ENCODE measurements around the gene SUN3.

SUN3 gene

DNA sequence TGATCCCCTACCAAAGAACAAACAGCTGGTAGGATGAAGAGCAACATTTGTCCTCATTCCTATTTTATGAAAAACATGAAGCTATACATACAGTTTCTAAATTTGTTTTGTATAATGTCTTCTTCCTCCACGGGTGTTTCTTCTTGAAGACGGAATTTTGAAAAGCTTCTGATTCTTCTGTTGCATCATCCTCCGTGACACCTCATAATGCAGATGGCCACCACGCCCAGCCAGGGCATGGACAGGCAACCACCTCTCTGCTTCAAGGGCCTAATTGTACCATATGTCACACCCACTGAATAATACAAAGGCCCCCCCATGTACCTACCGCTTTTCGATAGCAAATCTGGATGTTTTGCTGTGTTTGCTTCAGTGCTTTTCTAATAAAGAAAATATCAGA, at the start of gene SUN3:
Gene SUN3 (minus strand): TSS at position 170 of the 400 bp plus-strand sequence. CDS start 169 bp downstream, at position 1.
- no peak within 1 kb of the TSS for H3K27ac Mint-ChIP-seq (ENCODE audit: low read depth)
- no peak within 1 kb of the TSS for H3K4me3 Mint-ChIP-seq
- ATAC-seq (replicated peaks; ENCODE audit: extremely low read depth, poor library complexity, severe bottlenecking): no peak
- no peak for DNase-seq (ENCODE audit: low spot score in 2 of 2)
- peaks cover 30% of the 10 kb centered on the region for H3K27me3 Mint-ChIP-seq
- no peaks in the 10 kb centered on the region for H3K4me1 Mint-ChIP-seq
- no peaks in the 10 kb centered on the region for H3K9me3 Mint-ChIP-seq
- H3K36me3 Mint-ChIP-seq (ENCODE audit: insufficient read depth): no peaks in the 10 kb centered on the region

DNA sequence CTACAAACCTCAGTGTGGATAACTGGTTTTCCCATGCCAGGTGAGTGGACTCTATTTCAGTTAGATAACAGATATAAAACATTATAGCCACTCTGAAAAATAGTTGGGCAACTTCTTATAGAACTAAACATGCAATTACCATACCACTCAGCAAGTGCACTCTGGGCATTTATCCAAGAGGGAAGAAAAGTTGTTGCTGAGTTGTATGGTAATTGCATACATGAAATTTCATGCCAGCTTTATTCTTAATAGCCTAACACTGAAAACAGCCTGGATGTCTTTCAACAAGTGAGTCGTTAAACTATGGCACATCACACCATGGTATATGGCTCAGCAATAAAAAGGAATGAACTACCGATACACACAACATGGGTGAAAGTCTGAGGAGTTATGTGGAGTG, 49.6 kb upstream of the SUN3 start:
- Mint-ChIP-seq H3K4me3 (no peak overlapping the region), H3K36me3 (ENCODE audit: insufficient read depth) (peaks cover 2% of the 10 kb centered on the region), H3K4me1 (peaks cover 8% of the 10 kb centered on the region), H3K9me3 (no peaks in the 10 kb centered on the region), H3K27ac (ENCODE audit: low read depth) (no peak overlapping the region), H3K27me3 (no peaks in the 10 kb centered on the region)
- DNase-seq (ENCODE audit: low spot score in 2 of 2) (no peak), ATAC-seq (replicated peaks; ENCODE audit: extremely low read depth, poor library complexity, severe bottlenecking) (no peak)

DNA sequence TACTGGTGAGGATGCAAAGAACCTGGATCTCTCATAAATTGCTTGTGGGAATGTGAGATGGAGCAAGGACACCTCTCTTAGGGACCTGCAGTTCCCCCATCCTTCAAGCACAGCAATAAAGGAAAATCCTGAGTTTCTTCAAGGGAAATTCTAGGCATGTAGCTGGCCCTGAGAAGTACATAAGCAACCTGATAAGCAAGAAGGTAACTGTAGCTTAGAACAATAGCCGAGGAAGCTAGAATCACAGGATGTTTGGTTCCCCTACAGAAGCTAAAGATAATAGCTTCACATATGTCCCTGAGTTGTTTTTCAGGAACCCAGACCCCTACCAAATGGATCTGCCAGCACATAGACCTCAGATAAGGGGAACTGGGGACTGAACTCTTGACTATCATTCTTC, 48.5 kb upstream of the SUN3 start:
- DNase-seq (ENCODE audit: low spot score in 2 of 2): no peak
- Mint-ChIP-seq H3K4me3 (no peak overlapping the region), H3K27ac (ENCODE audit: low read depth) (no peak overlapping the region), H3K9me3 (no peaks in the 10 kb centered on the region), H3K4me1 (no peaks in the 10 kb centered on the region), H3K27me3 (no peaks in the 10 kb centered on the region), H3K36me3 (ENCODE audit: insufficient read depth) (no peaks in the 10 kb centered on the region)
- ATAC-seq (replicated peaks; ENCODE audit: extremely low read depth, poor library complexity, severe bottlenecking): no peak

DNA sequence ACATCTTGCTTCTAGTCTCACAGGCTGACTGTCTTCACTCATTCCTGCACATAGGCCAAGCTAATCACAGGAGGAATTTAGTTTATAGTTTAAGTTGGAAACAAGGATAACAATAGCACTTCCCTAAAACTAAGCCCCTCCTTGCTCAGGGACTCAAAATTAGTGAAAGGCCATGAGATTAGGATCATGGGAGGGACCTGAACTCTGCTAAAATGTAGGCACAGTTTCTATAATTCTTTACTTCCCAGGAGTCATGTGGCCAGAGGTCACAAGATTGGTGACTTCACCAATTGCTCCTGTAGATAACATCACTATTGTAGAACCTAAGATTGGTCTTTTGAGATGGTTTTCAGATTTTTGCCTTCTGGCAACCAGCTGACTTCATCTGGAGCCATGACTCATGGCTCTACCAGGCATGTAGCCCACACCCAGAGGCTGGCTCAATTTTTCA, 45.3 kb upstream of the SUN3 start:
- DNase-seq (ENCODE audit: low spot score in 2 of 2) (no peak), ATAC-seq (replicated peaks; ENCODE audit: extremely low read depth, poor library complexity, severe bottlenecking) (no peak)
- Mint-ChIP-seq H3K36me3 (ENCODE audit: insufficient read depth) (no peaks in the 10 kb centered on the region), H3K4me3 (no peak overlapping the region), H3K9me3 (peaks cover 10% of the 10 kb centered on the region), H3K27ac (ENCODE audit: low read depth) (no peak overlapping the region), H3K27me3 (no peaks in the 10 kb centered on the region), H3K4me1 (no peaks in the 10 kb centered on the region)

DNA sequence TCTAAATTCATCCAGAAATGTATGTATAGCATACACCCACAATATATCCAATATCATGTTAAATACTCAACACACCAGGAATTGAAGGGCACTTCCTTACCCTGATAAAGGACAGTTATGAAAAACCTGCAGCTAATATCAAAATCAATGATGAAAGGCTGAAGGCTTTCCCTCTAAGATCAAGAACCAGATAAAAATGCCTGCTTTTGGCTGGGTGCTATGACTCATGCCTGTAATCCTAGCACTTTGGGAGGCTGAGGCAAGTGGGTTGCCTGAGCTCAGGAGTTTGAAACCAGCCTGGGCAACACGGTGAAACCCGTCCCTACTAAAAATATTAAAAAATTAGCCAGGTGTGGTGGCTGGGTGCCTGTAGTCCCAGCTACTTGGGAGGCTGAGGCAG, 38.6 kb upstream of the SUN3 start:
- no peak for ATAC-seq (replicated peaks; ENCODE audit: extremely low read depth, poor library complexity, severe bottlenecking)
- no peak for DNase-seq (ENCODE audit: low spot score in 2 of 2)
- Mint-ChIP-seq H3K4me1 (no peaks in the 10 kb centered on the region), H3K27ac (ENCODE audit: low read depth) (no peak overlapping the region), H3K27me3 (no peaks in the 10 kb centered on the region), H3K36me3 (ENCODE audit: insufficient read depth) (no peaks in the 10 kb centered on the region), H3K9me3 (peaks cover 10% of the 10 kb centered on the region), H3K4me3 (no peak overlapping the region)

GRCh38 chr7:48063985-48064384, 35.1 kb upstream of the SUN3 start:
- no peak for DNase-seq (ENCODE audit: low spot score in 2 of 2)
- Mint-ChIP-seq H3K4me3 (no peak overlapping the region), H3K9me3 (no peaks in the 10 kb centered on the region), H3K36me3 (ENCODE audit: insufficient read depth) (no peaks in the 10 kb centered on the region), H3K4me1 (no peaks in the 10 kb centered on the region), H3K27ac (ENCODE audit: low read depth) (no peak overlapping the region), H3K27me3 (peaks cover 9% of the 10 kb centered on the region)
- no peak for ATAC-seq (replicated peaks; ENCODE audit: extremely low read depth, poor library complexity, severe bottlenecking)

DNA sequence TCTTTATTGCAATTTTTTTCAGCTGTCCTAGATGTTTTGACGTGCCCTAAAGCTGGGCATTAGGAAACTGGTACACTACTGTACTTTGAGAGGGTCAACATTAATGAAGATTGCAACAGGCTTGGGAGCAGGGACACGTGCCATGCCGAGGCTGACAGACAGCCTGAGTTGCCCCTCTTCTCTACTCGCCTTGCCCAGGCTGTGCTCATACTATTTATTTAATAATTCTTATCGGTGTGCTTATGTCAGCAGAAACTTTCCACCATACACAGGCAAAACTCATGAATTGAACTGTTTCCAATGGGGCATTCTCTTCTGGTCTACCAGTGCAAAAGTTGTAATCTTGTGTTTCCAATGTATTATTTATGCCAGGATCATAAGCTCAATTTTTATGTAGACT, 30.8 kb upstream of the SUN3 start:
- DNase-seq (ENCODE audit: low spot score in 2 of 2): no peak
- no peaks in the 10 kb centered on the region for H3K9me3 Mint-ChIP-seq
- no peak overlapping the region for H3K4me3 Mint-ChIP-seq
- no peak overlapping the region for H3K27ac Mint-ChIP-seq (ENCODE audit: low read depth)
- H3K36me3 Mint-ChIP-seq (ENCODE audit: insufficient read depth): no peaks in the 10 kb centered on the region
- peaks cover 9% of the 10 kb centered on the region for H3K27me3 Mint-ChIP-seq
- no peaks in the 10 kb centered on the region for H3K4me1 Mint-ChIP-seq
- ATAC-seq (replicated peaks; ENCODE audit: extremely low read depth, poor library complexity, severe bottlenecking): no peak

GRCh38 chr7:48058990-48059389, 30.1 kb upstream of the SUN3 start:
- H3K27me3 Mint-ChIP-seq: peaks cover 9% of the 10 kb centered on the region
- DNase-seq (ENCODE audit: low spot score in 2 of 2): no peak
- H3K9me3 Mint-ChIP-seq: no peaks in the 10 kb centered on the region
- H3K27ac Mint-ChIP-seq (ENCODE audit: low read depth): no peak overlapping the region
- no peak overlapping the region for H3K4me3 Mint-ChIP-seq
- H3K4me1 Mint-ChIP-seq: no peaks in the 10 kb centered on the region
- no peak for ATAC-seq (replicated peaks; ENCODE audit: extremely low read depth, poor library complexity, severe bottlenecking)
- peaks cover 3% of the 10 kb centered on the region for H3K36me3 Mint-ChIP-seq (ENCODE audit: insufficient read depth)

DNA sequence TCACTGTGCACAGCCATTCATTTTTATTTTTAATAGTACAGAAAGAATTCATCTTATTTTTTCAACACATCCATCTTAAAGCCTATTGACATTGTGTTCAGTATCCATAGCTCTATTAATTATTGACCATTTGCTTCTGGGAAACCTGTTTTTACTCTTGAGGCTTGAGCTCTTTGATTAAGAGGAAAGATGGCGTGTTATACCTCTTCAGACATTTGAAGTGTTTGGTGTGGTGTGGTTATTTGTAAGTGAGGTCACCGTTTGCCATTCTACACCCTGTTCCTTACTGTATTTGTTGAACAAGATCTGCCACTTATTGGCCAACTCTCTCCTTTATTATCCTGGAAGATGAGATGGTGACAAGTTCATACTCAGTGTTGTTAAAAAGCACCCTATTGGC, 24.8 kb upstream of the SUN3 start:
- DNase-seq (ENCODE audit: low spot score in 2 of 2) (no peak), ATAC-seq (replicated peaks; ENCODE audit: extremely low read depth, poor library complexity, severe bottlenecking) (no peak)
- Mint-ChIP-seq H3K27ac (ENCODE audit: low read depth) (no peak overlapping the region), H3K36me3 (ENCODE audit: insufficient read depth) (peaks cover 3% of the 10 kb centered on the region), H3K9me3 (no peaks in the 10 kb centered on the region), H3K4me1 (peaks cover 5% of the 10 kb centered on the region), H3K27me3 (no peaks in the 10 kb centered on the region), H3K4me3 (no peak overlapping the region)

GRCh38 chr7:48052748-48053147, 23.8 kb upstream of the SUN3 start:
- Mint-ChIP-seq H3K36me3 (ENCODE audit: insufficient read depth) (peaks cover 3% of the 10 kb centered on the region), H3K4me3 (no peak overlapping the region), H3K4me1 (peaks cover 5% of the 10 kb centered on the region), H3K27me3 (no peaks in the 10 kb centered on the region), H3K27ac (ENCODE audit: low read depth) (peak overlapping the region; percentile 76), H3K9me3 (no peaks in the 10 kb centered on the region)
- DNase-seq (ENCODE audit: low spot score in 2 of 2) (no peak), ATAC-seq (replicated peaks; ENCODE audit: extremely low read depth, poor library complexity, severe bottlenecking) (peak; percentile 75)

DNA sequence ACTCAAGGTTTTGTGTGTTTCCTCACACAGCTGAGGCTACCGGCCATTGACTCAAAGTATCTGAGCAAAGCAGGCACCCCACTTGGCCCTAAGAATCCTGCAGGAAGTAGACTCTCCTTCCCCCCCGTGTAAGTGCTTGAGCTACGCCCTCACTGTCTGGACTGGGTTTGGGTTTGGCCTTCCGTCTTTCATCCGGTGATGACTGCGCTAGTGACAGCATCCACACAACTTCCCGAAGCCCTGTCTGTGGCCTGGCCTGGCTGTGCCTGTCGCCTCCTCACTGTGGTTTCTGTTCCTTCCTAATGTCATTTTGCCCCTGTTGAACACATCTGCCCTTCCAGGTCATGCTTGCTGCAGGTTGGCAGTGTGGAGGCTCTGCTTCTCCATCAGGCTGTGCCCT, 20.9 kb upstream of the SUN3 start:
- peaks cover 7% of the 10 kb centered on the region for H3K36me3 Mint-ChIP-seq (ENCODE audit: insufficient read depth)
- no peak overlapping the region for H3K27ac Mint-ChIP-seq (ENCODE audit: low read depth)
- peaks cover 27% of the 10 kb centered on the region for H3K4me1 Mint-ChIP-seq
- H3K27me3 Mint-ChIP-seq: no peaks in the 10 kb centered on the region
- H3K4me3 Mint-ChIP-seq: no peak overlapping the region
- H3K9me3 Mint-ChIP-seq: no peaks in the 10 kb centered on the region
- DNase-seq (ENCODE audit: low spot score in 2 of 2): no peak
- ATAC-seq (replicated peaks; ENCODE audit: extremely low read depth, poor library complexity, severe bottlenecking): no peak

DNA sequence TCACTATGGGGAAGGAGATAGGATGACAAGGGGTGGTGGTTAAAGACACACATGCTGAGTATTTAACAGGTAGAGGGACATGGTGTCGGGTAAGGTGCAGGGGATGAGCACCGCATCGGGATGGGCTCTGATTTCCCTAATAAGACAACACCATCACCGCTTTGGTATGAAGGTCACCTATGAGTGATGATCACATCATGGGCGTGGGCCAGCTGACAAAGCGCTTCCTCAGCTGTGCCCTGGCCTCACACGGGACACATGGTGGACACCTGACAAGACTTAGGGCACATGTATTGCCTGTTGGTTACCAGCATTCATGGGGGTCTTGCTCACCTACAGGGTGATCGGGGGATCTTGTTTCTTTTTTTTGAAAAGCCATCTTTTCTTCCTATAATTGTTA, 19.2 kb upstream of the SUN3 start:
- DNase-seq (ENCODE audit: low spot score in 2 of 2): no peak
- peaks cover 4% of the 10 kb centered on the region for H3K36me3 Mint-ChIP-seq (ENCODE audit: insufficient read depth)
- no peak overlapping the region for H3K4me3 Mint-ChIP-seq
- H3K9me3 Mint-ChIP-seq: no peaks in the 10 kb centered on the region
- peaks cover 31% of the 10 kb centered on the region for H3K4me1 Mint-ChIP-seq
- no peak overlapping the region for H3K27ac Mint-ChIP-seq (ENCODE audit: low read depth)
- no peaks in the 10 kb centered on the region for H3K27me3 Mint-ChIP-seq
- ATAC-seq (replicated peaks; ENCODE audit: extremely low read depth, poor library complexity, severe bottlenecking): no peak

DNA sequence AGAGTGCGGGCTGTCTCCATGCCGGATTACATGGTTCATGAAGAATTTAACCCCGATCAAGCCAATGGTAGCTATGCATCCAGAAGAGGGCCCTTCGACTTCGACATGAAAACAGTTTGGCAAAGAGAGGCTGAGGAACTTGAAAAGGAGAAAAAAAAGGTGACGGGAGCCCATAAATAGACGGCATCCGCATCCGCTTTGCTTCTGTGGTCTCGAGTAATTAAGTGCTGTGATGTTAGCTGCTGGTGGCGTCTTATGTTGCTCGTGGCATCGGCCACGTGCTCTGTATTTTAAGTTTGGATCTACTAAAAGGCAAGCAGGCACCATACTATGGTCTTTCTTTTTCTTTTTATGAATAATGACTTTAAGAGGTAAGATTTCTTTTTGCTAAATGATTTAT, 17.6 kb upstream of the SUN3 start:
- Mint-ChIP-seq H3K36me3 (ENCODE audit: insufficient read depth) (peaks cover 4% of the 10 kb centered on the region), H3K27me3 (no peaks in the 10 kb centered on the region), H3K27ac (ENCODE audit: low read depth) (no peak overlapping the region), H3K9me3 (no peaks in the 10 kb centered on the region), H3K4me3 (peak overlapping the region; percentile 43), H3K4me1 (peaks cover 36% of the 10 kb centered on the region)
- no peak for DNase-seq (ENCODE audit: low spot score in 2 of 2)
- peak; percentile 61 for ATAC-seq (replicated peaks; ENCODE audit: extremely low read depth, poor library complexity, severe bottlenecking)

DNA sequence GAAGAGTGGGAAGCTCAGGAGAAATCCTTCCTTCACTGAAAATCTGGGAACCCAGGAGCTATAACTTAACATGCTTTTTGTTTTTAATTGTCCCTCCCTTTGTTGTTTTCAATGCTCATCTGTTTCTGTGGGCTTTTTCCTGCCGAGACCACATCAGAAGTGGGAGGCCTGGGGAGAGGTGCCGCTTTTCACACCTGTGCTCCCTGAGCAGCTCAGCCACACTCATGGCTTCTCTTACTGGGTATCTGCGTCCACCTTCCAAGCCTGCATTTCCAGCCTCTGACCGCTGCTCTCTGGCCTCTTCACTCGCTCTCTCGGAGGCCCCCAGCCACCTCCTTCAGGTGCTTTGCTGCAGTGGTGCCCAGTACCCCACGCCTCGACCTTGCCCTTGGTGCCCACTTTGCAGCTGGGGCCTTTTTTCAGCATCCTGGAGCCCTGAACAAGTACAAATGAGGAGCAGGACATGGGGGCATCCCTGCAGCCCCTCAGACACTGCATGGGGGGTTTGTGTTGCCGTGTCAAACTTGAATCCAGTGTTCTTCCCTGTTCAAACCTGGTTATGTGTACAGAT, 16.4 kb upstream of the SUN3 start:
- Mint-ChIP-seq H3K27me3 (no peaks in the 10 kb centered on the region), H3K27ac (ENCODE audit: low read depth) (peak overlapping the region; percentile 85), H3K4me1 (peaks cover 36% of the 10 kb centered on the region), H3K36me3 (ENCODE audit: insufficient read depth) (peaks cover 4% of the 10 kb centered on the region), H3K4me3 (peak overlapping the region; percentile 73), H3K9me3 (no peaks in the 10 kb centered on the region)
- DNase-seq (ENCODE audit: low spot score in 2 of 2) (no peak), ATAC-seq (replicated peaks; ENCODE audit: extremely low read depth, poor library complexity, severe bottlenecking) (peak; percentile 77)
